ENCODE measurements around the gene TMEM82. TPM values are rescaled to one million over a fixed set of nuclear protein-coding genes. Genes with fewer than 3 reads are reported as not detected.

The TMEM82 gene
- total RNA-seq, 6 donors from 2014 or later: not detected

- Histone ChIP-seq H3K27ac (no peak overlapping the region), H3K36me3 (peaks cover 45 to 98% (median 85%) of the 10 kb centered on the region in 4 donors), H3K27me3 (no peaks in the 10 kb centered on the region), H3K4me1 (peaks cover 0 to under 1% (median 0%) of the 10 kb centered on the region in 4 donors), H3K4me3 (no peak overlapping the region), H3K9me3 (no peaks in the 10 kb centered on the region)
- TF ChIP-seq POLR2A (IDR thresholded peaks at IDR 0.05) (no peak), POLR2AphosphoS5 (IDR thresholded peaks at IDR 0.05) (no peak), CTCF (IDR thresholded peaks at IDR 0.05) (no peak), EP300 (IDR thresholded peaks at IDR 0.05) (no peak)
- DNase-seq (peak in 1 of 2 donors; percentile 73), ATAC-seq (ENCODE audit: low FRiP score in 2 of 2) (no peak)
- 87 to 88% methylated on average over 12 to 16 of the region's 21 CpGs for WGBS, 2 donors
These were observed 15.3 kb upstream of the TMEM82 start for GRCh38 chr1:15727021-15727420.

- TF ChIP-seq POLR2AphosphoS5 (IDR thresholded peaks at IDR 0.05) (no peak), CTCF (IDR thresholded peaks at IDR 0.05) (no peak), EP300 (IDR thresholded peaks at IDR 0.05) (no peak), POLR2A (IDR thresholded peaks at IDR 0.05) (no peak)
- no peak for DNase-seq
- Histone ChIP-seq H3K4me3 (no peak overlapping the region), H3K9me3 (no peaks in the 10 kb centered on the region), H3K27ac (no peak overlapping the region), H3K4me1 (peaks cover 0 to 4% (median 0%) of the 10 kb centered on the region in 4 donors), H3K36me3 (peaks cover 48 to 98% (median 88%) of the 10 kb centered on the region in 4 donors), H3K27me3 (no peaks in the 10 kb centered on the region)
- 88 to 89% methylated on average over 8 to 13 of the region's 13 CpGs for WGBS, 2 donors
- ATAC-seq (ENCODE audit: low FRiP score in 2 of 2): no peak
These were observed 14.9 kb upstream of the TMEM82 start for GRCh38 chr1:15727424-15727823.

GRCh38 chr1:15727866-15728534 lies 14.3 kb upstream of the TMEM82 start:
- peaks cover 0 to 7% (median 0%) of the 10 kb centered on the region in 4 donors for H3K4me1 ChIP-seq
- peaks cover 51 to 98% (median 89%) of the 10 kb centered on the region in 4 donors for H3K36me3 ChIP-seq
- WGBS, 2 donors: 94 to 98% methylated on average over 12 to 21 of the region's 23 CpGs
- H3K4me3 ChIP-seq: no peak overlapping the region
- H3K27ac ChIP-seq: no peak overlapping the region
- TF ChIP-seq CTCF (IDR thresholded peaks at IDR 0.05) (no peak), EP300 (IDR thresholded peaks at IDR 0.05) (no peak), POLR2A (IDR thresholded peaks at IDR 0.05) (no peak), POLR2AphosphoS5 (IDR thresholded peaks at IDR 0.05) (no peak)
- no peaks in the 10 kb centered on the region for H3K9me3 ChIP-seq
- DNase-seq (peak in 1 of 2 donors; percentile 75), ATAC-seq (ENCODE audit: low FRiP score in 2 of 2) (no peak)
- no peaks in the 10 kb centered on the region for H3K27me3 ChIP-seq

- ATAC-seq (ENCODE audit: low FRiP score in 2 of 2): no peak
- H3K27ac ChIP-seq: no peak overlapping the region
- H3K9me3 ChIP-seq: no peaks in the 10 kb centered on the region
- H3K4me1 ChIP-seq: peaks cover 0 to 7% (median 0%) of the 10 kb centered on the region in 4 donors
- TF ChIP-seq EP300 (IDR thresholded peaks at IDR 0.05) (no peak), POLR2A (IDR thresholded peaks at IDR 0.05) (no peak), POLR2AphosphoS5 (IDR thresholded peaks at IDR 0.05) (no peak), CTCF (IDR thresholded peaks at IDR 0.05) (no peak)
- DNase-seq: peak in 1 of 2 donors; percentile 48
- H3K4me3 ChIP-seq: no peak overlapping the region
- WGBS, 2 donors: 92 to 95% methylated on average over 18 to 21 of the region's 22 CpGs
- H3K36me3 ChIP-seq: peaks cover 54 to 98% (median 92%) of the 10 kb centered on the region in 4 donors
- H3K27me3 ChIP-seq: no peaks in the 10 kb centered on the region
These were observed 13.2 kb upstream of the TMEM82 start for GRCh38 chr1:15728937-15729657.
